GM18502 (cell line): Measurements from ENCODE around the gene CD177.
"Not testable (repeated sequence)": the region's sequence is repeated elsewhere in the genome, so short reads cannot be mapped to it uniquely, and the experiment has no call there.

Source experiments
- ATAC-seq: cut with Tn5 transposase; IDR thresholded peaks from one replicate; pipeline ENCODE4 v1.9.1; 2021; ENCODE audit warnings: mild to moderate bottlenecking; ENCODE audit not compliant: unreplicated experiment, poor library complexity

CD177 gene

GRCh38 chr19:43331435-43332010 lies 22.0 kb upstream of the CD177 start:
- no peak for ATAC-seq

GRCh38 chr19:43332058-43332922 lies 21.2 kb upstream of the CD177 start:
- ATAC-seq, result no peak

DNA sequence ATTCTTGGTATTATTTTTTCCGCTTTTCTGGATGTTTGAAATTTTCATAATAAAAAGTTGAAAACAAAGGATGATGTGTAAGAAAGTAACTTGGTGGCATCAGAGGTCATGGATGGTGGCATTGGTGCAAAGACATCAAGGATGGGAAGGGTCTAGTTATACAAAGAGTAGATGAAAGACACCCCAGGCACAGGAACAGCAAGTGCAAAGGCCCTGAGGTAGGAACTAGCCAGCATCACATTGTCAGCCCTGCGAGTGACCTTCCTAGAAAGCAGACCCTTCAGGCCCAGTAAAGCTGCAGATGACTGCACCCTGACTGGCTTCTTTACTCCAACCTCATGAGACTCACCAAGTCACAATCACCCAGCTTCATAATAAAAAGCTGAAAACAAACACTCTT lies 17.0 kb upstream of the CD177 start:
- not testable (repeated sequence) for ATAC-seq

DNA sequence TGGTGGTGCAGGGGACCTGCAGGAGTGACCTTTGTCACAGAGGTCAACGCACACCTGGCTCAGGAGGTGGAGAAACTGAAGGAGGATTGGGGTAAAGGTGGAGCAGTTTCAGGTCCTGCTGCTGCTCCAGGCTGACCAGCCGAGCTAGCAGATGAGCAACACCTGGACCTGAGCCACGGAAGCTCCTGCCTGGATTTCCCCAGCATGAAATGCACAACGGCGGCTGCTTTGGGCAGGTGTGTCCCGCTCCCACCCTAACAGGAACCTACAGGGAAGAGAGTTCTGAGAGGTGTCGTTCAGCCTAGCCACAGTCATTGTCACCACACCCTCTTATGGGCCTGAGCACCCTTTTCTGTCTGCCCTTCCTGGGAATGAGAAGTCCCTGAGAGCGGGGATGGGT lies 15.7 kb upstream of the CD177 start:
- ATAC-seq, result no peak

DNA sequence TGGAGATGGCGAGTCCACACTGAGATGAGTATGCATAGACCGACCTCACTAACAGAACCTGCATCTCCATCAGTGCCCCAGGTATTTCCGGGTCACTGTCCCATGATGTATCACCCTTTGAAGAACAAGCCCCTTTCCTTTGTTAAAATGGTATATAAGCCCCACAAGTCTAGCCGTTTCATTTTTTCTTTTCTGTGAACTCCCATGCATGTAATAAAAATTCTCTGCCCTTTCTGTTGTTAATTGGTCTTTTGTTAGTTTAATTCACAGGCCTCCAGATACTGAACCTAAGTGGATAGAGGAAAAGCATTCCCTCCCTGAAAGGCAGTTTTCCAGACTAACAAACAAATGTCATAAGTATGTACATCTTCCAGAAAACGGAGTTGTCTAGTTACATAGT lies 15.0 kb upstream of the CD177 start:
- ATAC-seq, result no peak

DNA sequence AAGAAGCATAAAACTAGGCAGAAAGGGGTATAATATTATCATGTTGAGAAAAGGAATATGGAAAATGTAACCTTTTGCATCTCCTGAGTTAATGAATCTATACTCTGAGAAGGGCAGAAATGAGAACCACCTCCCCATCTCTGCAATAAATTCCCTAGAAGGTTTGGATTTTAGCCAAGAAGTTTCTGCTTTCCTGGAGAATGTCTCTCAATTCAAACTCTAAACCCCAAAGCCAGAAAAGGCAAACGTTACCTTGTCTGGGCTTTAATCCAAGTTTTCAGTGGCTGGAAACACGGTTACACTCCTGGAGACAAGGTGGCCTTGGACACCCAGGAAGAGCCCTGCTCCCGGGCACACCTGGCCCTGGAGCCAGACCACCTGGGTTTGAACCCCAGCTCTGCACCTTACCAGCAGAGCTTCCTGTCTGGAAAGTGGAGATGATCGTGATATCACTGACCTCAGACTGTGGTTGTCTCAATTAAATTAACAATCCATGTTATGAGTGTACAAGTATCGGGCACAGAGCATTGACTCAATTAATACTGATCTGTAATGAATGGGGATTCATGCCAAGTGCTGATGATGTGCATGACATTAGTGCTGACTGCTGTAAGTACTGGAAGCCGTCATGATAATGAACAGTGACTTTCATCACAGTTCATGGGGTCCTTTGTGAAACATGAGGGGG lies 14.1 kb upstream of the CD177 start:
- ATAC-seq, result not testable (repeated sequence)

DNA sequence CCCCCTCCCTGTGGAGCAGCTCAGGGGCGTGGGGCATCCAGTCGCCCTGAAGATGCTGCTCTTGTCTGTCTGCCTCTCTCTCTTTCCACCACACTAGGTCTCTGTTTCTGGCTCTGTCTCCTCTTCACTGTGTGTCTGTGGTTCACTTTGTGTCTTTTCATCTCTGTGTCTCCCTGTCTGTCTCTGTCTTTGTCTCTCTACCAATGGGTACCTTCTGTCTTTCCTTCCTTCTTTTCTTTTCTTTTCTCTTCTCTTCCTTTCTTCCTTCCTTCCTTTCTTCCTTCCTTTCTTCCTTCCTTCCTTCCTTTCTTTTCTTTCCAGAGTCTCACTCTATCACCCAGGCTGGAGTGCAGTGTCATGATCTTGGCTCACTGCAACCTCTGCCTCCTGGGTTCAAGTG lies 13.4 kb upstream of the CD177 start:
- not testable (repeated sequence) for ATAC-seq

DNA sequence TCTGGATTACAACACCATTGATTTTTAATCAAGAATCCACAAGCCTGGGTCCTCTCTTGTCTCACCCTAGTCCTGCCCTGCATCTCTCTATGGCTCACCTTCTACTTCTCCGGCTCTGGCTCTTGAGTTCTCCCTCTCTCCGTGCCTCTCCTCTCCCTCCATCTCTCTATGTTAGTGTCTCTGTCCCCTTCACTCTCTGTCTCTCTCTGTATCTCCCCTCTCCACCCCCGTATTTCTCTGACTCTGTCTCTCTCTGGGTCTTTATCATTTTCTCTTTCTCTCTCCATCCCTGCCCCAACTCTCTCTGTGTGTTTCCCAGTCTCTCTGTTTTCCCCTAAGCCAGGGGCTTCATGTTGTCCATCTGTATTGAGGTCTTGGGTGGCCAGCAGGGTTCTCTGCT lies 12.4 kb upstream of the CD177 start:
- not testable (repeated sequence) for ATAC-seq

DNA sequence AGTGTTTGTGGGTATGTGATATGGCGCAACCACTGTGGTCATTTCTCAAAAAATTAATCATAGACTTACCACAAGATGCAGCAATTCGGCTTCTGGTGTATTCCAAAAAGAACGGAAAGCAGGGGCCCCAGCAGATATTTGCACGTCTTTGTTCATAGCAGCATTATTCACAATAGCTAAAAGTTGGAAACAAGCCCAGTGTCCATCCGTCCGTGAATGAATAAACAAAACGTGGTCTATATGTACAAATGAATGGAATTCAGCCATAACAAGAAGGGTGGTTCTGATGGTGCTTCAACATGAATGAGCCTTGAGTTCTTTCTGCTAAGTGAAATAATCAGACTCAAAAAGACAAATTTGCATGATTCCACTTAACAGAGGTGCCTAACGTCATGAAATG lies 11.4 kb upstream of the CD177 start:
- not testable (repeated sequence) for ATAC-seq

- not testable (repeated sequence) for ATAC-seq
Observed at GRCh38 chr19:43344347-43344925, 9.1 kb upstream of the CD177 start.

GRCh38 chr19:43349813-43350212 lies 3.7 kb upstream of the CD177 start:
- not testable (repeated sequence) for ATAC-seq

DNA sequence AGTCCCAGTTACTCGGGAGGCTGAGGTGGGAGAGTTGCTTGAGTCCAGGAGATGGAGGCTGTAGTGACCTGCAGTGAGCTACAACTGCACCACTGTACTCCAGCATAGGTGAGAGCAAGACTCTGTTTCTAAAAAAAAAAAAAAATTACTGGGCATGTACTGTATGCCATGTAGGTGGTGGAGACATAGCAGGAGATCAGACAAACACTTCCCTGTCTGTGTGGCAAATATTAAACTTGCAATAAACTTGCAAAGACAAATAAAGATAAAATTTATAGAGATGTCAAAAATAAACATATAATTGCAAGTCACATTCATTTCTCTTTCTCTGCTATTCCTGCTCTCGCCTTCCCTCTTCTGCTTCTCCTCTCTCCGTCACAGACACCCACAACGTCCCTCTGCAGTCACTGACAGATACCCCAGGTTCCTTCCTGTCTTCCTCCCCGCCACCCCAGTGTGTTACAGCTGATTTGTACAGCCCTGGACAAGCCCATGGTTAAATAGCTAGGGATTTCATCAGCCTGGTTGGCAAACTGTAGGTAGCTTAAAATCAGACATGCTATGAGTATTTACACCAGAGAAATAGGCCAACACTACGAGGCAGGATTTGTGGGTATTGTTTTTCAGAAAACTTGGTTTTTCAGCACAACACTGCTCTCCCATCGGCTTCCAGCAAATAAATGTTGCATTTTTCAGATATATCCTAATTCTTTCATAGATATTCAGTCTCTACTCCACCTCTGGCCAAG lies 1.3 kb upstream of the CD177 start:
- ATAC-seq, result no peak

- ATAC-seq, result no peak
Observed at GRCh38 chr19:43354305-43354627, 780 bp downstream of the CD177 start.

DNA sequence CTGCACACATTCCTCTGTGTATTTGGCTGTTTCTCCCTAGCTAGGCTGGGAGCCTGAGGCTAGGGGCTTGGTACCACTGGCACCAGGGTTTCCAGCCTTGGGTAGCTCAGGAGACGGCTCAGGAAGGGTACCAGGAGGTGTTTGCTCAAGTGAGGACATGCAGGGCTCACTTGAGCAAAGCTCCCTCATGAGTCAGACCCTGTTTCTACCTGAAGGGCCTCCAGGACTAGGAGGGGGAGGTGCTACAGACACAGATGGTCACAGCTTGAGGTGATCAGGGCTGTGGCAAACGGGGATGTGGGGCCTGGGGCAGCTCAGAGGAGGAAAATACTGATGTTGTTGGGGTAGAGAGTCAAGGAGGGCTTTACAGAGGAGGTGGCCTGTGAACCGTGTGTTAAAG lies 3.3 kb downstream of the CD177 start:
- not testable (repeated sequence) for ATAC-seq

- ATAC-seq, result no peak
Observed at GRCh38 chr19:43362179-43362578, 8.7 kb downstream of the CD177 start.

DNA sequence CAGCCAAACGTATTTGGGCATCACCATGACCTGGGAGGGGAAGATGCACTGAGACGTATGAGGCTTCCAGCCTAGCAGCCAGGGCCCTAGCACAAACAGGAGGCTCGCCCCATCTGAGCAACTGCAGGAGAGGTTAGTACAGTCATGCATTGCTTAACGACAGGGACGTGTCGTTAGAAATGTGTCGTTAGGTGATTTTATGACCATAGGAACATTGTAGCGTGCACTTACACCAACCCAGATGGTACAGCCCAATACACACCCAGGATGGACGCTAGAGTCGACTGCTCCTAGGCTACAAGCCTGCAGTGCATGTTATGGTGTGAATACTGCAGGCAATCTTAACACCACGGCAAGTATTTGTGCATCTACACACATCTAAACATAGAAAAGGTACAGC lies 9.3 kb downstream of the CD177 start:
- no peak for ATAC-seq

GRCh38 chr19:43365677-43366076 lies 12.2 kb downstream of the CD177 start:
- ATAC-seq, result not testable (repeated sequence)

GRCh38 chr19:43367822-43368221 lies 14.3 kb downstream of the CD177 start:
- ATAC-seq, result no peak

DNA sequence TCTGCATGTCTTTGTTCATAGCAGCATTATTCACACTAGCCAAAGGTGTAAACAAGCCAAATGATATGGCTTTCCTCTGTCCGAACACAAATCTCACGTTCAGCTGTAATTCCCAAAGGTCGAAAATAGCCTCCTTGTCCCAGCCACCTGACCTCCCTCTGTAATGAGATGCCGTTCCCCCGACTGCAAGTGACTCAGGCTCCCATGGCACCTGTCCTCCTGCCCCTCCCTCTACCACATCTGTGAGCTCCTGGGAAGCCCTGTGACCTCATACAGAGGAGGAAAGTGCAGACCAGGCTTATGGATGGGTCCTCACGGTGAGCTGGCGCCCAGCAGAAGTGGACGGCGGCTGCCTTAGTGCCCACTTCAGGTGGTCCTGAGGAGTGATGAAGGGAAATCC lies 15.4 kb downstream of the CD177 start:
- not testable (repeated sequence) for ATAC-seq

GRCh38 chr19:43371909-43372308 lies 18.4 kb downstream of the CD177 start:
- ATAC-seq, result no peak
